CD4-positive, alpha-beta T cell treated with Interleukin-2 at 100 ng/mL for 4 hours (primary cell): ENCODE results near the gene PRELID2.

Experiments used
- DNase-seq: peaks from one replicate; pipeline ENCODE4 v3.0.0-alpha.2; 2020; ENCODE audit warnings: low spot score

PRELID2 gene

DNA sequence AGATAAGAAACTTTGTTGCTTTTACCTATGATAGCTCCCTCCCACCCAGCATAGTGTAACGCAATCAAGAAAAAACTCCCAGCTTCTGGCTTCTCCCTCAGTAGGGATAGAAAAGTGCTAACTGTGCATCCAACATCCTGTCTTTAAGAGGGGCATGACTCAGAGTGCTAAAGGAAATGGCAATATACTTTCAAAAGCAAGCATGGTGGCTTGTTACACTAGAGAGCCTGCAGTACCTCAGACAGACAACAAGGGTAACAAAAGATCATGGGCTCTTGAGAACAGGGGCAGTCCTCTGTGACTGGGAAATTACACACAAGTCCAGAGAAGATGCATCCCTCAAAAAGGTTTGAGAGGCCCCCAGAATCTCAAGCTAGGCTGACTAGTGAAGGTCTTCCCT is 37.8 kb downstream of the PRELID2 start:
- no peak for DNase-seq

DNA sequence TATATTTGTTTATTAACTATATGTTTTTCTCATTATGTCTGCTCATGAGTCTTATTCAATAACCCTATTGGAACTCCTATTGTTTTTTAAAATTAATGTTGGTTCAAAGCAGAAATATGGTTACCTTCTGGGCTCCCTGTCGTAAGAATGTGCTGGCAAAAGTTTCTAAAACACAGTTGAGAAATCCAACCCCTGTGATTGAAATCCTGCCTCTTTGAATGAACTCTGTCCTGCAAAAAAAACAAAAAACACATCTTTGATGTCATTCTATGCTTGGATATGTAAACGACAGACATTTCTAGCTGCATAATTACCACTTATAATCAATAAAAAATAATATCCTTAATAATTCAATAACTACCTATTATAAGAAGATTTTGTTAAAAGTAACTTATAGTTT is 38.8 kb downstream of the PRELID2 start:
- no peak for DNase-seq

GRCh38 chr5:145793574-145793973 is 41.6 kb downstream of the PRELID2 start:
- DNase-seq: no peak

DNA sequence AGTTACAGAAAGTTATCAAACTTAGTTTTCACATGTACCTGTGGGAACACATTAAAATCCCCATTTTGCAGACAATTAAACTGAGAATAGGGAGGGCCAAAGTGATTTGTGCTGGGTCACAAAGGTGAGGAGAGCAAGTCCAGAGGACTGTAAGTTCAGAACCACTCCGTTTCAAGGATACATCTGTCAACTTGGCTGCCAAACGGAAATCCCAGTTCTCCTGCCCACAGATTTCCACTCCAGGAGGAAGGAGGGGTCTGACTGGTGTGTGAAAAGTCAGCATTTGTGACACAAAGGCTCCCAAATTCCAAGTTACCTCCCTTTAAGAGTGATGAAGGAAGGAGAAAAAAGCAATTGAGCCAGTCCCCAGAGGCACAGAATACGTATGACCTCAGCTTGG is 42.3 kb downstream of the PRELID2 start:
- DNase-seq: no peak

GRCh38 chr5:145791866-145792265 is 43.3 kb downstream of the PRELID2 start:
- no peak for DNase-seq

DNA sequence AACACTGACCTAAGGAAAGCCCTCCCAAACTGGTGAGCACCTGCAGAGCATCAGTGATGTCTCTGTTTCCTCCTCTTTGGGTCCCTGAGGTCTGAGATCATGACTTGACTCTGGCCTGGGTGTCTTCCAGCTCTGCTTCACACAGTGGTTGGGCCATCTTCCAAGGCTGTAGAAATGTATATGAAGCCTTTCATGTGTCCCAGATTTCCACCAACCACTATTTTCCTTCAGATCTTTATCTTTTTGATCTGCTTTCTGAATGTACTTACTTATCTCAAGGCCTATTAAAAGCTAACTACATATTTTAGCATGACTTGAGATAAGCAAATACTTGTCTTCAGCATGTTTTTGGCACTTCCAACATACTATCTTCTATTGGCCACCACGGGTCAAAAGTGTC is 47.1 kb downstream of the PRELID2 start:
- DNase-seq: no peak

- DNase-seq: no peak
Observed at GRCh38 chr5:145787507-145787906, 47.6 kb downstream of the PRELID2 start.

- DNase-seq: no peak
Observed at GRCh38 chr5:145787001-145787400, 48.1 kb downstream of the PRELID2 start.

GRCh38 chr5:145780982-145781381 is 54.2 kb downstream of the PRELID2 start:
- DNase-seq: no peak

DNA sequence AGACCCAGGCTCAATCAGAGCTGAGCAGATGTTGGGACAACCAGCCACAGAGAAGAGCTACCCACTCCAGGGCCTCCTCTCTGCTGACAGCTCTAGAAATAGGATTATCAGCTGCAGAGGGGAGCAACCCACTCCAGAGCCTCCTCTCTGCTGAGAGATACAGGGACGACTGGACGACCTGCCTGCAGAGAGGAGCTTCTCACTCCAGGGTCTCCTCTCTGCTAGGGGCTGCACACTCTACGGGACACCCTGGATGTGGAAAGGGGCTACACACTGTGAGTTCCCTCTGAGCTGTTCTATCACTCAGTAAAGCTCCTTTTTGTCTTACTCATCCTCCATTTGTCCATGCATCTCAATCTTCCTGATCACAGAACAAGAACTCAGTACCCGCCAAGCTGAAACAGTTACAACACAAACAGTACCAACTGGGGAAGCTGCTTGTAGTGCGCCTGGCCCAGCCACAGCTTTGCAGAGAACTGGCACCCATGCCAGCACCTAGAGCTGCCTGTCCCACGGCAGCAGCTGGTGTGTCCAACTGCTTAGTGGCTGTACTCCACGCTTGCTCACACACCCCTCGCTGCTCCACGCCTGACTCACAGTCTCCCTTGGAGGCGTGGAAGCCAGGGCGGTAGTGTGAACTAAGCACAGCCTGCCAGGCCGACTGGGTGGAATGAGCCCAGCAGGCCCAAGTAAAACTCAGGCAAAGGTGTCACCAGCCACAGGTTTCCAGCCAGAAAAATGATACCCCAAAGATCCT is 56.8 kb downstream of the PRELID2 start:
- DNase-seq: no peak

GRCh38 chr5:145777445-145778063 is 57.6 kb downstream of the PRELID2 start:
- DNase-seq: no peak

- DNase-seq: no peak
Observed at GRCh38 chr5:145776886-145777285, 58.3 kb downstream of the PRELID2 start.

- DNase-seq: no peak
Observed at GRCh38 chr5:145775893-145776444, 59.2 kb downstream of the PRELID2 start.

DNA sequence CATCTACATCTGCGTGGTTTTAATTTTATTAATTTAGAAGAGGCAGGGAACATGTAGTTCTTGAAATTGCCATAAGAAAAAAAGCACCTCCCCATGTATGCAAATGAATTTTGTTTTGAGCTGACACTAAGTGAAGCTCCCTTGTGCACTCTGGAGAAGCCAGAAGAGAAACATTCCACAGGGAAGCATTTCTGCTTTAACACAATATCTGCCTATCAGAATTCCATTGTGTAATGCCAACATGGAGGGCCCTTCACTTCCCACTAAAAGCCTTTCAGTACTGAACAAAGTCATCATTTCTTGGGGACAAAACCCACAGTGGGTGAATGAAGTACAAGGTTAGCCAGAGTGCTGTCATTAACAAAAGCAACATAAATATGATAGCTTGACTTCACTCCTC is 59.7 kb downstream of the PRELID2 start:
- DNase-seq: no peak

GRCh38 chr5:145774442-145774841 is 60.7 kb downstream of the PRELID2 start:
- no peak for DNase-seq

- no peak for DNase-seq
Observed at GRCh38 chr5:145772466-145772865, 62.7 kb downstream of the PRELID2 start.

- DNase-seq: no peak
Observed at GRCh38 chr5:145768863-145769262, 66.3 kb downstream of the PRELID2 start.

GRCh38 chr5:145764325-145764724 is 70.8 kb downstream of the PRELID2 start:
- no peak for DNase-seq

DNA sequence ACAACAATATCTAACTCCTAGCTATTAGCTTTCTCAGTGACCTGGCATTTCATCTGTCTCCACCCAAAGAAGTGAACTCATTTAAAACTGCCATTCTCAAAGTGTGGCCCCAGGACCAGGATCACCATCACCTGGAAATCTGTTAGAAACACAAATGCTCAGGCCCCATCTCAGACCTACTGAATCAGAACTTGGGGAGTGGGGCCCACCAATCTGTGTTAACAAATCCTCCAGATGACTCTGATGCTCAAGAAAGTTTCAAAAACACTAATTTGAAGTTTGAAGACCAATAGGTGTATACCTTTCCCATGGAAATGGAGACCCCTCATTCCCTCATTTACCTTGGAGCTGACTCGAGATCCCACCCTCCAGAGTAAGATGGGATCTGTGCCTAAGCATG is 72.3 kb downstream of the PRELID2 start:
- DNase-seq: no peak

DNA sequence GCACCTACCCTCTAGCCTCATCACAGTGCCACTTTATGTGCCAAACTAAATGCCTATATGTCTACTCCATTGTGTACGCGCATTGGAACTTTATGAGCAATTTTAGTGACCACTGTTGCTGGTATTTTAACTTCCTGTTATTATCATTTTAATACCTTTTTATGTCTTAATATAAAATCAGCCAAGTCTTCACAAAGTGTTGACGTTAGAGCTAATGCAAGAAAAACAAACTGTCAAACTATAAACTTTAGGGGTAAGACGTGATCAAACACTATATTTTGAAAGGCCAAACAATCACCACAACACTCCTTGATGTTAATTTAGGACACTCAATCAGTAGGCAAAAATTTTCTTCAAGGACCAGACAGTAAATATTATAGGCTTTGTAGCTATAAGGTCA is 73.9 kb downstream of the PRELID2 start:
- no peak for DNase-seq

- no peak for DNase-seq
Observed at GRCh38 chr5:145760660-145761059, 74.5 kb downstream of the PRELID2 start.

DNA sequence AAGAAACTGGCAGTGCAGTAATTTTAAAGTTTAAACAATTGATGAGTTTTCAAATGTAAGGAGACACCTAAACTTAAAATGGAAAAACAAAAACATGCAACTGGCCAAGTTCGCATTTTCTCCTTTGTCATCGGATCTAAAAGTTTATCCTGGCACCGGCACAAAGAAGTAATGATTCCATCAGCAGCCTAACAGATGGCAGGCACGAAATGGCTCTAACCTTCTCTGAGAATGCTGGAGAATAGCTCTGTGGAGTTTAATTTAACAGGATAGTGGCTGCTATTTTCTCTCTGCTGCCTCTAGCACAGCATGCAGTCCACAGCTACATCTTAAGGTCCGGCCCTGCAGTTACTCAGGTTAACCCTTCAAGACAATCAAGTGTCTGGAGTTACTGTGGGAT is 82.2 kb downstream of the PRELID2 start:
- DNase-seq: no peak

DNA sequence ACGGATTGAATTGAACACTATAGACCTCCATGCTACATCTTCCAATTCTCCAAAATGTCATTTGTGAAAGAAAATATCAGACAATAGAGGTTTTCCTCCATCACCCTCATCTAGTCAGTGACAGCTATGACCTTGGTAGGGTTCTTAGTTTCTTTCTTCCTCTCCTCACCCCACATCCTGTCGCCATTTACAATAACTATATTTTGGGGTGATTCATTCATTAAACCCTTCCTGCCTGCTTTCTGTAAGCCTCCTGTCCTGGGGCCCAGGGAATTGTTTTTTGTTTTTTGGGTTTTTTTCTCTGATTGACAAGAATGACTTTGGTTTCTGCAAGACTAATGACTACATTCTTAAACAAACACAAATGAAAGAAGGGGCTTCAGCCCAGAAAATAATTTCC is 82.6 kb downstream of the PRELID2 start:
- DNase-seq: no peak

DNA sequence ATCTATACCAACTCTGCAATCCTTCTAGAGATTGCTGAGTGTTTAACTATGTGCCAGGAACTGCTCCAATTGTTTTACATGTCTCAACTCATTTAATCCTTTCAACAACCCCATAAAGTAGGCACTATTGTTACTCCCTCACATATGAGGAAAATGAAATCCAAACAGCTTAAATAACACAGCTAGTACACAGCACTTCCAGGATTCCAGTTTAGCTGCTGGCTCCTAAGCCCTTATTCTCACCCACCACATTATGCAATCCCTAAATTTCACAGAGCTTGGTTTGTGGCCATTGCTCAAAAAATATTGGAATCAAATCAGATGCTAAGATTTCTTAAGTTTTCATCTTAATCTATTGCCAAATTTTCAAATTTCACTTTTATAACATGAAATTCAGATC is 84.9 kb downstream of the PRELID2 start:
- DNase-seq: no peak
